ENCODE results near the gene KCNQ1.

KCNQ1 gene

DNA sequence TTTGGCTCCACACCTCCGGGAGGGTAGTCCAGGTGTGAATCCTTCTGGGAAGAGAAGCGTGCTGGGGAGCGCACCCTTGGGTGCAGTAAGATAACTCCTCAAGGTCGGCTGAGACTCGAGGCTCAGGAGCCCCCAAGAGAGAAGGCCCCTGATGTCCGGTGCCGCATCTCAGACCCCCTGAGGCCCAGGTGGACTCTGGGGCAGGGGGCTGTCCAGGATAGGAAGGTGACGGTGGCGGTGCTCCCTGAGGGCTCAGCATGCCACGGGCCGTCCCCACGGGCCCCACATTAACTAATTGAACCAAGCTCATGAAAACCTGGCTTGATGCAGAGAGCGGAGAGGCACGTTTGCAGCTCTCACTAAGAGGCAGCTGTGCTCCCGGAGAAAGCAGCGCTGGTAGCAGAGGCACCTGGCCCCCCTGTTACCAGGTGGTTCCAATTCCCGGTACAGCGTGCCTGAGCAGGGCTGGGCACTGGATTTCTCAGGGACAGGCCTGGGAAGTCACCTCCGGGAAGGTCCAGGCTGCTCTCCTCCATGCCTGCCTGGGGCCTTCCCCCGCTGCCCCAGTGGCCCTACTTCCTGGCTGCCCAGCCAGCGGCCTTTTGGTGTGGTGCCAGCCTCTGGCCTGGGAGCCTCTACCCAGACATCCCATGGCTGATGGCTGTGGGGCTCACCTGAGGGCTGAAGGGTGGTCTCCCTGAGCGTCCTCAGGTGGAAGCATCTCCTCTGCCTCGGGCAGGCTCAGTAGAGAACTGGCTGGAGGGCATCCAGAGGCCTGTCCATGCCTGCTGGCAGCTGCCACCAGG is 1.1 kb downstream of the KCNQ1 start:
- DNase-seq: no peak

DNA sequence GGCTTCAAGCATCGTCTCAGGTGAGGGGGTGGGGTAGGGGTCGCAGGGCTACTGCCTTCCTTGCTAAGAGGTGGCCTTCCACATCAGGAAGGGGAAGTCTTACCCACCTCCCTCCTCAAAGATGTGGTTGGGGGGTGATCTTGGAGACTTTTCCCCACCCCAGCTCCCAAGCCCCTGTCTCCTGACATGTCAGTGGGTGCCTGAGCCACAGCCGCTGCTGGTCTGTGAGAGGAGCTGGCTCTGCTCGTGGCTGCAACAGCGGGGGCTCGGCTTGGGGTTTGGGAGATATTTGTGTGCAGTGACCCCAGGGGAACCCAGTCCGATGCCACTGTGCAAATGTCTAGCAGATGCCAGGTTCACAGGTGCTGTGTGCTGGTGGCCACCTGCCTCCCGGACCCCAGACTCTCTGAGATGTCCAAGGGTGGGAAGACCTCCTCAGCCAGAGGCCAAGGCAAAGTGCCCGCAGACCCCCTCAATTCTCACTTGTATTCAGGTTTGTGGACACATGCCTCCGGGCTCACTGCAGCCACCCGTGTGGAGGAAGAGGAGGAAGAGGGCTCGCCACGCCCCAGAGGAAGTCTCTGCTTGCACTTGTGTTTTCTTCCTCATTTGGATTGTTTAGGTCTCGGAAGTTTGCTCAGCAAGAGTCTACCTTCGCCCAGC is 1.9 kb downstream of the KCNQ1 start:
- no peak for DNase-seq

DNA sequence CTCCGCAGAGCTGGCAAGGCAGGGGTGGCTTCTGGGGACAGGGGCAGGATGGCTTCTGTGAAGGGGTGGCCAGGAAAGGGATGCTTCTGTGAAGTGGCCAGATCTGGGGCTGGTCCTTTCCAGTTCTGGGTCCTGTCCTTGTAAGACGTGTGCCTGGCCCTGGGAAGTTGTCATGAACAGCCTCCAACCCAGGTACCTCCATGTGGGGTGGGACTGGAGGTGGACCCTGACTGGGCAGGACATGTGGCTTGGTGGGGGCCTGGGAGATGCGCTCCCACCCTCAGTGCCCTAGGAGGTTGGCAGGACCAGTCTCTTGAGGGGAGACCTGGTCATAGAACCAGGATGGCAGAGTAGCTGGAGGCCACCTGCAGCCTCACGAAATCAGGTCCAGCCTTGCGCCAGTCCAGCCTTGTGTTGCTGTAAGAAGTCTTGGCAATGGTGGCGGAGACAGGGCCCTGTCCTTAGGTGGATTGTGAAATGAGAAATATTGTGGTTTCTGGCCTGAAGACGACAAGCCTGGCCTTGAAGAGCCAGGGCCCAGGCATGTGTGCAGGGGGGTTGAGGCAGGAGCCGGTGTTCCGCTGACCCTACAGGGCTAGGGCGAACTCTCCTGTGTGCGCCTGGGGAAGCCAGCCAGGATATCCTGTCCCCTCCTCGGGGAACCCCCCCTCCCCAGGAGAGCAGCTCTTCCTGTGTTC is 2.6 kb downstream of the KCNQ1 start:
- no peak for DNase-seq

DNA sequence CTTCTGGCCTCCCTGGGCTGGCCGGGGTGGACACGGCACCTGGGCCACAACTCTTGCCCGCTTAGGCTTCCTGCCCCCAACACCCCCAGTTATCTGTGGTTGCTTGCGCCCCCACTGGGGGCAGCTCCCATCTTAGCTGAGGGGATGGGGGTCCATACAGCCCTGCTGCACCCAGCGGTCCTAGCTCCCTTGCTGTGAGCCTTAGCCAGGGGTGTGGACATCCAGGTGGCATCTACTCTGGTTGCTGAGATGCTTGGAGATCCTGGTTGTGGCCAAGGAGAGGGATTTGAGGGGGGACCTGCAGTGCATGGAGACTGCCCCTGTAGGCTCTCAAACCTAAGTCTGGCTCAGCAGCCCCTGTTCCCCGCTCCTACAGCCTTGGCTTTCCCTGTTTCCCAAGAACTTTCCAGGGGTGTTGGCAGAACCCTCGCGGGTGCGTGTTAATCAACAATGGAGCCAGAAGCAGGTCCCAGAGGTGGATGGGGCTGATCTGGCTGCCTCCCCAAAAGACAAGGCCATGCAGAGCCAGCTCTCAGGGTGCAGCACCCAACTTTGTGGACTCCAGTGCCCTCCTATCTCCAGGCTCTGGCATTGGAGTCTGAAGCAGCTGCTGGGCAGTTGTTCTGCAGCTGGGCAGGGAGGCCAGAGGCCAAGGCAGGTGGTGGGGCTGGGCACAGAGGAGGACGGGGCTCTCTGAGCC is 3.3 kb downstream of the KCNQ1 start:
- no peak for DNase-seq

DNA sequence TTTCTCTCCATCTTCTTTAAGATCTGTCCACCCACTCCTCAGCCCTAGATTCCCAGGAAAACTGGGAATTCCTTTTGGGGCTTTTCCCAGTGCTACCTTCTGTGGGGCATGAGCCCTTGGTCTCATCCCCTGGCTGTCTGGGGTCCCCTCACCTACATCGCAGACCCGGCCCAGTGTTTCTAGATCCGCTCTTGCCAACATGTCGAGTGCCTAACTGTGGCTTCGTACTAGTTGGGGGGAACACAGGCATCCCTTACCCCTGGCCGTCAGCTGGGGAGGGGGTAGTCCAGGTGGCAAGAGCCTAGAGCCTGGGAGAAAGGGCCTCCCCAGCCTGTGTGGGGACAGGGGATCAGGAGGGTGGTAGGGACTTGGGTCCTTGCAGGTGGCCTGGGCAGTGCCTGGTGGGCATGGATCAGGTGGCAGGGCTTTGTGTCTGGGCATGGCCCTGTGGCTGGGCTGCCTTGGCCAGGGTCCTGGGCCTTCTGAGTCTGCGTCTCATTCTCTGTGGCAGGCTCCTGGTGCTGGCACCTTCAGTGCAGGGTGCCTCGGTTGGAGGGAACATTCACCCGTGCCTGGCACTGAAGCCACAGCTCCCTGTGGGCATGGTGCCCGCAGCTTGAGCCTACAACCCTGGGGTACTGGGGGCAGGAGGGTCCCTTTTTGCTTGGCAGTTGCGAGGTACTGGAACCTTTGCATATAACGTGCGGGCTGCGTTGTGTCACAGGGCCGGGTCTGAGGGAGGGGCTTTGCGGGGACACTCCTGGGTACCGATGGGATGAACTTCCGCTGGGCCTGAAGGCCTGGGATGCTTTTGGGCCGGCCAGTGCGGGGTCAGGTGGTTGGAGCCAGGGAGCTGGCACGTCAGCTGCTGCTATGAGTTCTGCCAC is 4.1 kb downstream of the KCNQ1 start:
- no peak for DNase-seq

DNA sequence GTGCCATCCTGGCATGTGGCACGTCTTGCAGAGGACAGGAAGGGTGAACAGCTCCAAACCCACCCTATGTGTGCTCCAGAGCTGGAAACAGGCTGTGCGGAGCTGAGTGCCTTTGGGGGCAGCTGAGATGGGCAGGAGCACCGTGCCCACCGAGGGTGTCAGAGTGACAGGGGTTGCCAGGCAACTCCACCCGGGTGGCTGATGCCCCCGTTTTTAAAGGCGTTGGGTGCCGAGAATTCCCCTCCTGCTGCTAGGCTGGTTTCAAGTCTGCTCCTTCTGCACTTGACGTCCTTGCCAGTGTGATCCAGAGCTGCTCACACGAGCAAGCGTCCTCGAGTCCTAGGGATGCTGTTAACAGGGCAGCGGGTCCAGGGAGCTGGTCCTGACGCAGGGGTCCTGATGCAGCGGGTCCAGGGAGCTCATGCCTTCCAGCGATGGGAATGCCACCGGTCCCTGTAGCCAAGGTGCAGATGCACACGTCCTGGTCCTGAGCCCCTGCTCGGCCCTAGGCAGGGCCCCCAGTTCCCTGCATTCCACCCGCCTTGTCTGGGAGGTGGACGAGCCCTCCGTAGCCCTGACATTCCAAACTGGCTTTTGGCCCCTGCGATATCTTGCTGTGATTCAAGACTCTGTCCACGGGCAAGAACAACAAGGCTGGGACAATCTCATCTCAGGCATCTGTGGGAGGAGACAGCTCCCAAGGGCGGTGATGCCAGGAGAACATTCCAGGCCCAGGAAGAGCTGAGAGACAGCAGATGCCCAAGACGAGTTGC is 4.9 kb downstream of the KCNQ1 start:
- no peak for DNase-seq

DNA sequence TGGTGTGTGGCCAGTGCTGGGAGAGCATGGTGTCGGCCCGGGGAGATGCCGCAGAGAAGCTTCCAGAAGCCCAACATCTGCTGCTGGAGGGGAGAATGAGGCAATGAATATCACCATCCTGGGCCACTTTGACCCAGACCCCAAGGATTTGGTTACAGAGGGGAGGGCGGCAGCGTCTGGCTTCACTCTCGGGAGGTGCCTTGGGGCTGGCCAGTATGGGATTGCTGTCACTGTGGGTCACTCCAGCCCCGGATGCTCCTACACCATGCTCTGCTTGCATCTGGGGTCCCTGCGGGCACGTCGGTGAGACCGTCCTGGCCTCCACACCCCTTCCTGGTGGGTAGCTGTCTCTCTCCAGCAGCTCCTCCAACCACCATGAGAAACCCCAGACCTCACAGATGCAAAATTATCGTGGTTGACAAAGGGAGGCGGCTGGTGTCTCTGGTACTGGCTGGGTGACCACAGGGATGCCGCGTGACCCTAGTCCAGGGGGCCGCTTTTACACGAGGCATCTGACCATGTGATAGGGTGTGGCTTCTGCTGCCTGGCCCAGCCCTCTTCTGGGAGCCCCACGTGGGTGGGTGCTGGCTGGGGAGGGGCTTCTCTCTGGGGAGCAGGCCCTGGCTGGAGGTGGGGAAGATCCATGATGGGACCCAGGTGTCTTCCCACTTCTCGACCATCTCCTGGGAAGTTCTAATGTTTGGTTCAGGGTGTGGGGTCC is 5.7 kb downstream of the KCNQ1 start:
- DNase-seq: no peak

DNA sequence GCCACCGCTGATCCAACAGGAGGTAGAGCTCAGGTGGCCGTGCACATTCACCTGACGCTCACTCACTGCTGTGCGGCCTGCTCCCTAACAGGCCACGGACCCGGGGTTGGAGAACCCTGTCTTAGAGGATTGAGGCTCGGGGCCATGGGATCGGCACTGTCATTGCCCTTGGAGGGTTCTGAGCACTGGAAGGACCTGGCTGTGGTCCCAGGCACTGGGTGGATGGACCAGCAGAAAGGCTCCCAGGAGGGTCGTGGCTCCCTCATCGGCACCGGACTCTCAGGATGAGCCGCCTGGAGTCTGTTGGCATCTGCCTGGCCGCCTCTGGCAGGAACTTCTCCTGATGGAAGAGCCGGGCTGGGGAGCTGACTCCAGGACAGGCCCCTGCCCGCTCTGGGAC is 6.5 kb downstream of the KCNQ1 start:
- DNase-seq: no peak

DNA sequence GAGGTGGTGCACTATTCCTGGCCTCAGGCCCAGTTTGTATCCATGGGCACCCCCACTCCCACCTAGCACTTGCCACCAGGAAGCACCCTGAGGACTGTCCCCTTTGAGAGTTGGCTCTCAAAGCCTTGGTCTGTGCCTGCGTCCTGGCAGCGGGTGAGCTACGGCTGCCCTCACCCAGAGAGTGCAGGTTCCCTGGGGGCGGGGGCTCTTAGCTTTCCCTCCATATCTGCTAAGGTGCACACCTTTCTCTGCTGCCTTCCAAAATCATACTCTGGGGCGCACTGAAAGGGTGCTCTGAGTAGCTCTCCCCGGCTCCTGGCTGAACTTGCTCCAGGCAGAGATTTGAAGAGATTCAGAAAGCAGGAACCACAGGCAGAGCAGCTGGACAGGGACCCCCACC is 7.1 kb downstream of the KCNQ1 start:
- DNase-seq: no peak

DNA sequence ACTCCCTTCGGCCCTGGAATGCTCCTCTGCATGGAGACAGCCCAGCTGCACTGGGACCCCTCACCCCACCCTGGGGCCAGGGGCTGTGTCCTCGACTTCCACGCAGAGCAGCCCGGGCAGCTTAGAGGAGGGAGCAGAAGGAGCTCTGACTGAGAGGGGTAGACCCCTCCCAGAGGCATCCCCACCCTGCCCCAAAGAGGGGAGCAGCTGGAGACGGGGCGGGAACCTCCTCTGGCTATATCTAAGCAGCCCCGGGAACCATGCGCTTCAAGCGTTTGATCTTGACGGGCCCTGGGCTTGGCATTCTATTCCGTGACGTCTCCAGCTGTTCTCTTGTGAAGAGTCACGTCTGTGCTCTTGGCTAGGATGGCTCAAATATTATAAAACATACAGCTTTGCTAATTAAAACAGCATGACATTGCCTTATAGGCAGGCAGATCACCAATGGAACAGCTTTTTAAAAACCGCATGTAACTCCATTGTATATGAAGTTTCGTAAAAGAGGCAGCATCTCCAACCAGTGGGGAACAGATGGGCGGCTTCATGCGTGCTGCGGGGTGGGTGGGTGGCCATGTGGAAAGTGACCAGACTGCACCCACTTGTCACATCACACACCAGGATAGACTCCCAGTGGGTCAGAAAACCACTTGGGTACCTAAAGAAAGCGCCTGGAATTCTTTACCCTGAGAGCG is 7.7 kb downstream of the KCNQ1 start:
- DNase-seq: no peak

DNA sequence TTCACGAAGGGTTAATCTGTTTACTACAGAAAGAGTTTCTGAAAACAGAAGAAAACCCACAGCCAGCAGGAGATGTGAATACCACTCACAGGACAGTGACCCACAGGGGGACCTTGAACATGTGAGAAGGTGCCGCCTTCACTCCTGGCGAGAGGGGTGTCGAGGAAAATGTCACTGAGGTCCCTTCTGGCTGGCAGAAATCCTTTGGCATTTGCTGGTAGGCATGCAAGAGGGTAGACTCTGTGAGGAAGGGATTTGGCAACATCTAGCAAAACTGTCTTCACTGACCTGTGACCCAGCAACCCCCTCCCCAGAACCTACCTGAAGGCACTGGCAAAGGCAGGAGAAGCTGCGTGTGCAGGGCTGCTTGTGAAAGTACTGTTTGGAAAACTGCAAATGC is 8.6 kb downstream of the KCNQ1 start:
- no peak for DNase-seq

DNA sequence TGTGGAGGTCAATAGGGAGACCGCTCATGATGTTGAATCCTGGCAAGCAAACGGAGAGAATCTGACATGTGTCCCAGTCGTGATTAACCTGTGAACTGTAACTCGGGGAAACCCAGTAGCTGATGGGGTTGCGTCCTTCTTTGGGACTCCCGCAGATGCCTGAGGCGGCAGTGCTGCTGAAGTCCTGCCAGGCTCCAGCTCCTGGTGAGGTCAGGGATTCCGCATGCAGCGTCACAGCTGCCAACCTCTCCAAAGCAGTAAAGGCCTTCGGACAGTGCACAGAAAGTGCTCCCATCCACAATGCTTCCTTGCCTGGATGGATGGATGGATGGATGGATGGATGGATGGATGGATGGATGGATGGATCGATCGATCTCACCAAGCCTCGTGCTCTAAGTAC is 13.5 kb downstream of the KCNQ1 start:
- DNase-seq: no peak

DNA sequence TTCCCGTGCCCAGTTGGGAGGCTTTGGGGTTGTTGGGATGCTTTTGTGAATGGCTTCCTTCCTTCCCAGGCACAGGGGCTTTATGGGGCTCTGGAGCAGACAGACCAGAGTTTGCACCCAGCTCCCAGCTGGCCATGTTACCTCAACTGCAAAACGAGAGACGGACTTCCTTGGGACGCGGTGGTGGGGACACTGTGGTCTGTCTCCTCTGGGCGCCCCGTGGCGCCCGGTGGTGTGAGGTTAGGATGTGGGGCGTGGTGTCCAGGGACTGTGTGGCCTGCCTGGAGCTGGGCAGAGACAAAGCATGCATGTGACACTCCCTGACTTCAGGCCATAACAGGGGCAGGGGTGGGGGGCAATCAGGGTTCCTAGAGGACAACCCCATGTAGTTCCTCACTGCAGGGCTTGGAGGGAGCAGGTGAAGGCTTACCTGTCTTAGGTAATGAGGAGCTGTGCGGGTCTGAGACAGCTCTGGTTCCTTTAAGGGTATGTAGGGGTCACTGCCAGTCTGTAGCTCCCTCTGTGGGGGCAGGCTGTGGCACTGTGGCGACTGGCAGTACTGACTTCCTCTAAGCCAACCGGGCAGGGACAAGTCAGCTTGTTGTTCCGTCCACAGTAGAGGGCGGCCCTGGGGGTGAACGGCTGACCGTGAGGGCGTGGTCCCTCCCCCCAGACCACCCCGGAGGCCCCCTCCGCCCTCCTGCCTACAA is 14.4 kb downstream of the KCNQ1 start:
- peak; percentile 40 for DNase-seq

DNA sequence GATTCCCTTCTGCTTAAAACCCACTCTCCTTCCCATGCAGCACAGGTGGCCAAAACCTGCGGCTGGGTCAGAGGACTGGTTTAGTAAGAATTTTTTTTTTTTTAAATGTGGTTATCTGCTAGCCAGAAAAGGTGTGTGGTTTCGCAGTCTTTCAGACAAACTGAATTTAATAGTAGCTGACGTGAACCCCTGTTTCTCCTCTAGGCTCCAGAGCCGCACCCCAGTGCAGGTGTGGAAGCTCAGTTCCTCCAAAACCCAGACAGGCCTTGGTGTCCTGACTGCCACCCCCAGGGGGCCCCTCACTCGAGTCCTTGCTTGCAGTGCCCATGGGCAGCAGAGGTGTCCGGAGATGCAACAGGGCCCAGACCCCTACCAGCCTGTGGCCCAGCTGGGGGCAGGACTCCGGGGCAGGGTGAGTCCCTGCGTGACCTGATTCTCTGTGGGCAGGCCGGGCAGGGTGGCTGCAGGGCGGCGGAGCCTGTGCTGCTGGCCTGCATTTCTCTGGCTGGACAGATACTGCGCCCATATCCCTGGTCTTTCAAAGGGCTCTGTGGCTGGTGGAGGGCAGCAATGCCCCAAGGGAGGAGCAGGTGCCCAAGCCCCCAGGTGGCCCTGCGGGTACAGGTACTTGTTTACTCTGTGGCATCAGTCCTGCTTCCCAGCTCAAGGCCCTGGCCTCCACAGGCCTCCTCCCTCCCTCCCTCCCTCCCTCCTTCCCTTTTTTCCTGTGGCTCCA is 15.2 kb downstream of the KCNQ1 start:
- DNase-seq: peak; percentile 50

DNA sequence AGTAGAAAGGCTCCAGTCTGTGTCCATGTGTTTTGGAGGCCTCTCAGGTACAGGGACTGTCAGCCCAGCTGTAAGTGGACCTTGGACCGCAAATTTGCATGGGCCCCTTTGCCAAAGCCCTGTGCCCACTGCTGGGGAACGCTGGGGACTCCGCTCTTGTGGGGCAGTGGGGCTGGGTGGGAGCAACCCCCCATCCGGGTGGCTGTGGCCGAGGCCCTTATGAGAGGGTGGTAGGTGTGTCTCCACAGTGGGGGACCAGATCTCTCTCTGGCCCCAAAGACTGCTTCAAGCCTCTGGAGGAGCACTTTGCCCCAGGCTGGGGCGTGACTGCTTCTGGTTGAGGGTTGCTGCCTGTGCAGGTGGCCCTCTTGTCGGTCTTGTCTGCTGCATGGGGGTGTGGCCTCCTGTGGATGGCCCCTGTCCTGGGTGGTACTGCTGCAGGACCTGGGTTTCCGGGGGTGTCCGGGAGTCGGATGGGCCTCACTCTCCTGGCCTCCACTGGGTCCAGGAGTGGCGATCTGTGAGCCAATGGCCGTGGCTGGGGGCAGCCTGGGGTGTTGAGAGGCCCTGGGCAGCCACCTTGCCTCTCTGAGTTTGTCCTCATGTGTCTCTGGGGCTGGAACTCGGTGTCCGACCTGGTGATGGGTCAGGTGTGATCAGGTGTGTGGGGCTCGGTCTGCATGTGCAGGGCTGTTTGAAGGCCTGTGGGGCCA is 15.9 kb downstream of the KCNQ1 start:
- peak; percentile 52 for DNase-seq

DNA sequence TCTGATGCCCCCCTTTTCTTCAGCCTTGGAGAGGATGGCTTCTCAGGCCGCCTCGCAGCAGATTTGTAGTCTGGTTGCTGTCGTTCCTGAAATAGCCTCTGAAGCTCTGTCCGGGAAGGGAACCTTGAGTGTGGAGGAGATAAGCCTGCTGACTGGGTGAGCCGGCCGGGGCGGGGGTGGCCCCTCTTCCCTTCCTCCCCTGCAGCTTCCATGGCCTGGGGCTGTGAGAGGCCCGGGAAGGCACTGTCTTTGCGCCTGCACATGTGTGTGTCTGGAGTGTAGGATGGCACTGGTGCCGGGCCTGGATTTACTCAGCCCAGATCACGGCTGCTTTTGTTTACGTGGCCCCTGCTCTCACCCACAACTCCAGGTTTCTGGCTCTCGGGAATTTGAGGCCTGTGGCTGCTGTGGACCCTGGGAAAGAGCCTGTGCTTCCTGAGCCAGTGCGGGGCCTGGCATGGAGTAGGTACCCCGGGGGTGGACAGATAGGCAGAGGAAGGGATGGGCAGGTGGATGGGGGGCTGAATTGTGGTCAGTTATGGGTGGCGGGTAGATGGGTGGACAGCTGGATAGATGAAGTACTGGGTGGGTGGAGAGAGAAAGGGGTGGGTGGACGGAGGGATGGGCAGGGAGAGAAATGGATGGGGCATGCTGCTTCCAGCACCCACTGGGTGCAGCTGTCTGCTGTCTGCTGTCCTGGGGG is 16.6 kb downstream of the KCNQ1 start:
- peak; percentile 77 for DNase-seq

DNA sequence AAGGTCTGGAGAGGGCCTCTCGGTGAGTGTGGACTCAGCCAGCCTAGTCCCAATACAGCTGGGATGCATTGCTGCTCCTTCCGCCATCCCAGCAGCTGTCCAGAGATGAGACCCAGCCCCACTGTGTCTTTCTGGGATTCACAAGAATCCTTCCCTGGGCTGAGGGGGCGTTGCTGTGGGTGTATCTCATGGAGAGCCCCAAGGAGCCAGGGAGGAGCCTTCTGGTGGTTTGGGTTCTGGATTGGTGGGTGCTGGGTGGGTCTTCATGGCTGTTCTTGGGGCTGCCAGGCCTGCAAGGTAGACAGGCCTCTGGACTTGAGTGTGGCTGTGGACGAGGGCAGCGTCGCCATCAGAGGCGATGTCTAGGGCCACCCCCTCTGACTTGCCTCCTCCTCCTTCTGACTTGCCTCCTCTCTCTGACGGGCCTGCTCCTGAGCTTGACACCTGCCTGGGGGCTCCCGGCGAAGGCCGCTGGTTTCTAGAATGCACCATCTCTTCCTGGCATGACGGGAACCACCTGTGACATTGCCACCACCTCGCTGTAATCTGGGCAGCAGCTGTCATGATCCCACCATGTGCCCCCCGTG is 17.2 kb downstream of the KCNQ1 start:
- DNase-seq: peak; percentile 45
